ENCODE measurements around the gene TMEM42. TPM values are rescaled to one million over a fixed set of nuclear protein-coding genes. Genes with fewer than 3 reads are reported as not detected.

Gene TMEM42
- total RNA-seq, 1 experiment from 2014 or later, result 11.8 TPM

GRCh38 chr3:44894485-44894884, 32.8 kb downstream of the TMEM42 start:
- Mint-ChIP-seq H3K36me3 (ENCODE audit: insufficient read depth in 1 of 3, low read depth in 3 of 3) (no peaks in the 10 kb centered on the region), H3K4me3 (no peak overlapping the region; a peak in 1 of 5 replicates), H3K27me3 (ENCODE audit: low read depth) (no peaks in the 10 kb centered on the region), H3K4me1 (peaks cover 11 to 21% of the 10 kb centered on the region in 2 experiments), H3K27ac (no peak overlapping the region), H3K9me3 (no peaks in the 10 kb centered on the region)
- H3K4me2 ChIP-seq (ENCODE audit: insufficient read depth, insufficient read length, low read length), result no peak overlapping the region
- no peak overlapping the region for H3K4ac ChIP-seq (ENCODE audit: low read depth, low read length)
- no CpG with 5 or more reads among the region's 5 CpGs for WGBS (ENCODE audit: extremely low coverage, insufficient read length, low lambda C conversion rate)
- H3K23ac ChIP-seq (ENCODE audit: insufficient read length, low read depth, low read length), result no peak overlapping the region
- H3K56ac ChIP-seq (ENCODE audit: insufficient read length, low read depth, low read length), result no peak overlapping the region
- TF ChIP-seq CTCF (conservative IDR thresholded peaks at IDR 0.05), result no peak
- no peak overlapping the region for H2BK120ac ChIP-seq (ENCODE audit: low read depth, low read length, poor library complexity, severe bottlenecking)
- no peak overlapping the region for H2BK15ac ChIP-seq (ENCODE audit: low read depth, low read length)
- H2BK12ac ChIP-seq (ENCODE audit: insufficient read length, low read depth, low read length), result no peak overlapping the region
- H3K4me1 ChIP-seq (ENCODE audit: insufficient read depth, low read length), result no peaks in the 10 kb centered on the region
- no peak overlapping the region for H3K27ac ChIP-seq (ENCODE audit: insufficient read length, low read depth, low read length)
- no peak overlapping the region for H4K8ac ChIP-seq (replicated peaks; ENCODE audit: insufficient read length, low read depth, low read length)
- no peak overlapping the region for H2AFZ ChIP-seq (ENCODE audit: low read length)
- H3K79me1 ChIP-seq (ENCODE audit: insufficient read depth, low read depth, low read length, poor library complexity, severe bottlenecking), result no peaks in the 10 kb centered on the region
- no peaks in the 10 kb centered on the region for H3K79me2 ChIP-seq (ENCODE audit: insufficient read depth, low read length)
- no peak overlapping the region for H2BK5ac ChIP-seq (ENCODE audit: insufficient read length, low read length)
- no peaks in the 10 kb centered on the region for H3K23me2 ChIP-seq (ENCODE audit: insufficient read length, low read depth, low read length, poor library complexity, severe bottlenecking)
- no peak overlapping the region for H2AK5ac ChIP-seq (ENCODE audit: insufficient read length, low read length)
- no peaks in the 10 kb centered on the region for H3K9me3 ChIP-seq (ENCODE audit: control insufficient read depth, low read depth, low read length)
- peak overlapping the region; percentile 5 for H3K18ac ChIP-seq (ENCODE audit: insufficient read length, low read depth, low read length)
- H3T11ph ChIP-seq (ENCODE audit: low read length), result no peak overlapping the region
- H2BK20ac ChIP-seq (ENCODE audit: low read depth, low read length, poor library complexity, severe bottlenecking), result no peak overlapping the region
- no peak overlapping the region for H4K5ac ChIP-seq (ENCODE audit: insufficient read length, low read depth, low read length)
- H3K27me3 ChIP-seq (ENCODE audit: insufficient read depth, low read length), result no peaks in the 10 kb centered on the region
- no peaks in the 10 kb centered on the region for H4K20me1 ChIP-seq (ENCODE audit: control insufficient read depth, insufficient read depth, insufficient read length)
- no peak for DNase-seq
- no peak overlapping the region for H4K91ac ChIP-seq (ENCODE audit: insufficient read length, low read depth, low read length)
- no peak overlapping the region for H3K14ac ChIP-seq (ENCODE audit: insufficient read depth, low read length)
- H3K9ac ChIP-seq (ENCODE audit: extremely low read depth, insufficient read length, low read length), result no peak overlapping the region
